ENCODE results near the gene NAA60. TPM values are rescaled to one million over a fixed set of nuclear protein-coding genes. Genes with fewer than 3 reads are reported as not detected.

NAA60 gene
- total and polyA plus RNA-seq, 2 experiments from 2014 or later: 32.4 to 36.5 TPM

- TF ChIP-seq JUNB (IDR thresholded peaks at IDR 0.05; ENCODE audit: unreplicated experiment) (no peak), REST (IDR thresholded peaks at IDR 0.05; ENCODE audit: unreplicated experiment) (no peak), STAT1 (IDR thresholded peaks at IDR 0.05; ENCODE audit: unreplicated experiment) (no peak), ZNF114 (CRISPR knock-in tag; IDR thresholded peaks at IDR 0.05) (no peak), ZNF331 (CRISPR knock-in tag; IDR thresholded peaks at IDR 0.05; ENCODE audit: low read depth) (no peak), CREB1 (CRISPR knock-in tag; IDR thresholded peaks at IDR 0.05; ENCODE audit: low read depth) (no peak), ETS1 (IDR thresholded peaks at IDR 0.05) (no peak), POLR2AphosphoS5 (IDR thresholded peaks at IDR 0.05; ENCODE audit: low read depth) (no peak), EZH2phosphoT487 (IDR thresholded peaks at IDR 0.05; ENCODE audit: unreplicated experiment) (no peak)
Observed at GRCh38 chr16:3509470-3509928, 66.0 kb downstream of the NAA60 start (continued).

GRCh38 chr16:3510416-3510815 is 66.9 kb downstream of the NAA60 start:
- Histone ChIP-seq H3K79me2 (replicated peaks; ENCODE audit: insufficient read depth) (no peaks in the 10 kb centered on the region), H2AFZ (no peak overlapping the region), H3K27me3 (ENCODE audit: insufficient read depth) (no peaks in the 10 kb centered on the region), H3K36me3 (ENCODE audit: insufficient read depth) (no peaks in the 10 kb centered on the region), H3K4me1 (ENCODE audit: insufficient read depth) (no peaks in the 10 kb centered on the region), H4K20me1 (replicated peaks; ENCODE audit: insufficient read depth) (peaks cover 8% of the 10 kb centered on the region; the same call in 1 of the 2 replicates), H3K9me2 (ENCODE audit: insufficient read depth) (no peaks in the 10 kb centered on the region), H3F3A (replicated peaks; ENCODE audit: low read depth) (no peaks in the 10 kb centered on the region), H3K4me2 (no peak overlapping the region), H3K27ac (ENCODE audit: low read depth) (no peak overlapping the region), H3K4me3 (no peak overlapping the region)
- no peak overlapping the region for H3K4me3 Mint-ChIP-seq
- H3K27me3 Mint-ChIP-seq (ENCODE audit: insufficient read depth, low read depth, poor library complexity): peaks cover 4% of the 10 kb centered on the region
- DNase-seq (ENCODE audit: low spot score) (no peak), ATAC-seq (no peak)
- H3K36me3 Mint-ChIP-seq (ENCODE audit: low read depth): peaks cover 55% of the 10 kb centered on the region
- no peaks in the 10 kb centered on the region for H3K4me1 Mint-ChIP-seq
- H3K9me3 Mint-ChIP-seq: no peaks in the 10 kb centered on the region; the same call in 2 of the 3 replicates
- no peak overlapping the region for H3K27ac Mint-ChIP-seq
- TF ChIP-seq NANOG (IDR thresholded peaks at IDR 0.05; ENCODE audit: borderline replicate concordance) (no peak), EZH2phosphoT487 (IDR thresholded peaks at IDR 0.05; ENCODE audit: unreplicated experiment) (no peak), CTCF (conservative IDR thresholded peaks at IDR 0.05; ENCODE audit: low read depth in 2 of 2) (no peak), EZH2 (IDR thresholded peaks at IDR 0.05; ENCODE audit: low read depth, unreplicated experiment) (no peak), ZNF331 (CRISPR knock-in tag; IDR thresholded peaks at IDR 0.05; ENCODE audit: low read depth) (no peak), ZNF462 (CRISPR knock-in tag; IDR thresholded peaks at IDR 0.05) (no peak), CREB1 (CRISPR knock-in tag; IDR thresholded peaks at IDR 0.05; ENCODE audit: low read depth) (no peak), POLR2AphosphoS5 (IDR thresholded peaks at IDR 0.05; ENCODE audit: low read depth) (no peak)

Measured in GM23338 (cell line).